Measurements from ENCODE around the gene FYCO1.
"Not testable (repeated sequence)": the region's sequence is repeated elsewhere in the genome, so short reads cannot be mapped to it uniquely, and the experiment has no call there.

Gene FYCO1

DNA sequence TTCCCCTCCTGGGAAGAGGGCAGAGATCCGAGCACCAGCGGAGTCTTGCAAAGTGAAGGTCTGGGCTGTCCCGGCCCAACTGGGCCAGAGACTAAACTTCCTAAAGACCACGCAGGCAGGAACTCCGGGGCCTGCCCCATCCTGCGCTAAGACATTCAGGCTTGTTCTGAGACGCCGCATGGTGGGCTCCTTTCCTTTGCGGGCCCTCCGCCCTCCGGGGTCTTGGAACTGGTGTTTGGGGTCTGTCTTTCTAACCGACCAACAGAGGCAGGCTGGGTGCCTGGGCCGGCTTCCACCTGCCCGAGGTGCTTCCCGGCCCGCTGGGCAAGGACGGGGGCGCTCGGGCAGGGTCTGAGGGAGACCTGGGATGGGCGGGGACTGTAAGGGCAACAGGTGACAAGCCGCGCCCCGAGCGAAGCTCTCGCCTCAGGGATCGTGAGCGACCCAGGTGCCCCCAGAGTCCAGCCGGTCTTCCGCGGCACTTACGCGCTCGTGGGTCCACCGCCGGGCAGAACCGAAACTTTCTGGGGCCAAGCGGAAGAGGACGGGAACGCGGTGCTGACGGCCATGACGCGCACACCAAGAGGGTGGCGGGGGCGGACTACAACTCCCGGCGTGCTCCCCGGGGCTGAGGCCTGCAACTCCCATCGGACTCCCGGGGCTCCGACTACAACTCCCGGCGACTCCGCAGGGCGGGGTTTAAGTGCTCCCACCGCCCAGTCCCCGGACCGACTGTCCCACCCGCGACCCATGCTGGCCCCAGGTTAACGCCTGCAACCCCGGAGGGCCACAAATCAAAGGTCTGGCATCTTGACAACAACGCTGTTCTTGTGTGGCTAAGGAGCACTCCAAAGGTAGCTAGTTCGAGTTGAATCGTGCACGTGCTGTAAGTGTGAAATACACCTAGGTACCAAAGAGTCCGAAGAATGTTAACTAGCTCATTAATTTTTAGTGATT, at the start of gene FYCO1:
Gene FYCO1, minus strand, starts transcription at position 589 of the 957 bp plus-strand sequence. CDS start 10,914 bp downstream, outside the sequence.
- H3K4me3 ChIP-seq (ENCODE audit: low read length): peak within 1 kb of the TSS; percentile 94
- no peaks in the 10 kb centered on the region for H3K27me3 ChIP-seq (ENCODE audit: control insufficient read depth, insufficient read depth, low read length)
- H3K36me3 ChIP-seq (ENCODE audit: control insufficient read depth, insufficient read depth, low read length): no peaks in the 10 kb centered on the region
- H3K4me1 ChIP-seq (ENCODE audit: control insufficient read depth, insufficient read depth, low read length): peaks cover 17% of the 10 kb centered on the region
- H3K9ac ChIP-seq (ENCODE audit: low read length): peak within 1 kb of the TSS; percentile 87
- peak within 1 kb of the TSS; percentile 91 for H3K27ac ChIP-seq (ENCODE audit: low read depth, low read length)

- Histone ChIP-seq H3K9ac (ENCODE audit: low read length) (no peak overlapping the region), H3K4me1 (ENCODE audit: control insufficient read depth, insufficient read depth, low read length) (no peaks in the 10 kb centered on the region), H3K4me3 (ENCODE audit: low read length) (no peak overlapping the region), H3K36me3 (ENCODE audit: control insufficient read depth, insufficient read depth, low read length) (no peaks in the 10 kb centered on the region), H3K27ac (ENCODE audit: low read depth, low read length) (no peak overlapping the region), H3K27me3 (ENCODE audit: control insufficient read depth, insufficient read depth, low read length) (no peaks in the 10 kb centered on the region)
These were observed 43.3 kb upstream of the FYCO1 start for GRCh38 chr3:46038916-46039315.

DNA sequence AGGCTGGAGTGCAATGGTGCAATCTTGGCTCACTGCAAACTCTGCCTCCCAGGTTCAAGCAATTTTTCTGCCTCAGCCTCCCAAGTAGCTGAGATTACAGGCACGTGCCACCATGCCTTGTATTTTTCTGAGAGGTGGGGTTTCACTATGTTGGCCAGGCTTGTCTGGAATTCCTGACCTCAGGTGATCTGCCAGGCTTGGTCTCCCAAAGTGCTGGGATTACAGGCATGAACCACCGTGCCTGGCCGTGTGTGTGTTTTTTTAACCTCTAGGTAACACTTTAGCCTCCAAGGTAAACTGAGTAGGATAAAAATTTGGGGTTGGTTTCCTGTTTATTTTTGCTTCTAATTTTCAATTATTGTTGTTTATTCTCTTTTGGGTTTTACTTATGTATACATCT, 42.4 kb upstream of the FYCO1 start:
- H3K9ac ChIP-seq (ENCODE audit: low read length): not testable (repeated sequence)

GRCh38 chr3:46036191-46036590, 40.6 kb upstream of the FYCO1 start:
- no peaks in the 10 kb centered on the region for H3K27me3 ChIP-seq (ENCODE audit: control insufficient read depth, insufficient read depth, low read length)

More for the DNA sequence above, 42.4 kb upstream of the FYCO1 start:
- H3K27ac ChIP-seq (ENCODE audit: low read depth, low read length); H3K27me3 ChIP-seq (ENCODE audit: control insufficient read depth, insufficient read depth, low read length); H3K36me3 ChIP-seq (ENCODE audit: control insufficient read depth, insufficient read depth, low read length); H3K4me1 ChIP-seq (ENCODE audit: control insufficient read depth, insufficient read depth, low read length); H3K4me3 ChIP-seq (ENCODE audit: low read length): not testable (repeated sequence)

DNA sequence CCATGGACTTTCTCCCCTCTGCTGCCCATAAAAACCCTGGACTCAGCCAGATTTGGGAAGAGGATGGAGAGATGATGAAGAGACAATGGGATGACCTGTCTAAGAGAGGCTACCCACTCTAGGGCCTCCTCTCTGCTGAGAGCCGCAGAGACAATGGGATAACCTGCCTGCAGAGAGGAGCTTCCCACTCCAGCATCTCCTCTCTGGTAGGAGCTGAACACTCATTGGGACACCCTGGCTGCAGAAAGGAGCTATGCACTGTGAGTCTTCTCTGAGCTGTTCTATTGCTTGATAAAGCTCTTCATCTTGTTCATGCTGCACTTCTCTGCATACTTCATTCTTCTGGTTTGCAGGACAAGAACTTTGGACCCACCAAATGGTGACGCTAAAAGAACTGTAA, 36.1 kb upstream of the FYCO1 start:
- no peak overlapping the region for H3K9ac ChIP-seq (ENCODE audit: low read length)

More at GRCh38 chr3:46036191-46036590, 40.6 kb upstream of the FYCO1 start:
- no peak overlapping the region for H3K4me3 ChIP-seq (ENCODE audit: low read length)
- no peaks in the 10 kb centered on the region for H3K36me3 ChIP-seq (ENCODE audit: control insufficient read depth, insufficient read depth, low read length)
- H3K4me1 ChIP-seq (ENCODE audit: control insufficient read depth, insufficient read depth, low read length): no peaks in the 10 kb centered on the region
- H3K27ac ChIP-seq (ENCODE audit: low read depth, low read length): no peak overlapping the region
- H3K9ac ChIP-seq (ENCODE audit: low read length): no peak overlapping the region

DNA sequence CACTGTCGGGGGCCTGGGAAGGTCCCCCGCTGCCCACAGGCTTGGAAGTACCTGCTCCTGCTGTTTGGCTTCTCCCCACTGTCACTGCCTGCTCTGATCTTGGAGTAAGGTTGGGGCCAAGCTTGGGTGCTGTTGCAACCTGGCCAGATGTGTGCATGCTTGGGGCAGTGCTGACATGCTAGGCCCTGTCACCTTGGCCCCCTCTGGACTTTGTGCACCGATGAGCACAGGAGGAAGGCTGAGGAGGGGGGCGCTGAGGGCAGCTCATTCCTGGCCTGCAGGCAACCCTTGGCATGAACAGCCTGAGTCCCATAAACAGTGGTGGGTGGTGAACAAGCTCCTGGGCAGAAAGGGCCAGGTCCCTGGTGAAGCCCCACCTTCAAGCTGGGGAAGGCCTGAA, 35.6 kb upstream of the FYCO1 start:
- Histone ChIP-seq H3K36me3 (ENCODE audit: control insufficient read depth, insufficient read depth, low read length) (no peaks in the 10 kb centered on the region), H3K4me1 (ENCODE audit: control insufficient read depth, insufficient read depth, low read length) (no peaks in the 10 kb centered on the region), H3K27me3 (ENCODE audit: control insufficient read depth, insufficient read depth, low read length) (no peaks in the 10 kb centered on the region), H3K9ac (ENCODE audit: low read length) (no peak overlapping the region), H3K4me3 (ENCODE audit: low read length) (no peak overlapping the region), H3K27ac (ENCODE audit: low read depth, low read length) (no peak overlapping the region)

More for the DNA sequence above, 36.1 kb upstream of the FYCO1 start:
- Histone ChIP-seq H3K36me3 (ENCODE audit: control insufficient read depth, insufficient read depth, low read length) (no peaks in the 10 kb centered on the region), H3K4me1 (ENCODE audit: control insufficient read depth, insufficient read depth, low read length) (no peaks in the 10 kb centered on the region), H3K27ac (ENCODE audit: low read depth, low read length) (no peak overlapping the region), H3K27me3 (ENCODE audit: control insufficient read depth, insufficient read depth, low read length) (no peaks in the 10 kb centered on the region), H3K4me3 (ENCODE audit: low read length) (no peak overlapping the region)

GRCh38 chr3:46030626-46031025, 35.0 kb upstream of the FYCO1 start:
- H3K4me1 ChIP-seq (ENCODE audit: control insufficient read depth, insufficient read depth, low read length): no peaks in the 10 kb centered on the region
- no peak overlapping the region for H3K9ac ChIP-seq (ENCODE audit: low read length)
- H3K27me3 ChIP-seq (ENCODE audit: control insufficient read depth, insufficient read depth, low read length): no peaks in the 10 kb centered on the region
- H3K36me3 ChIP-seq (ENCODE audit: control insufficient read depth, insufficient read depth, low read length): no peaks in the 10 kb centered on the region
- H3K4me3 ChIP-seq (ENCODE audit: low read length): no peak overlapping the region
- no peak overlapping the region for H3K27ac ChIP-seq (ENCODE audit: low read depth, low read length)

DNA sequence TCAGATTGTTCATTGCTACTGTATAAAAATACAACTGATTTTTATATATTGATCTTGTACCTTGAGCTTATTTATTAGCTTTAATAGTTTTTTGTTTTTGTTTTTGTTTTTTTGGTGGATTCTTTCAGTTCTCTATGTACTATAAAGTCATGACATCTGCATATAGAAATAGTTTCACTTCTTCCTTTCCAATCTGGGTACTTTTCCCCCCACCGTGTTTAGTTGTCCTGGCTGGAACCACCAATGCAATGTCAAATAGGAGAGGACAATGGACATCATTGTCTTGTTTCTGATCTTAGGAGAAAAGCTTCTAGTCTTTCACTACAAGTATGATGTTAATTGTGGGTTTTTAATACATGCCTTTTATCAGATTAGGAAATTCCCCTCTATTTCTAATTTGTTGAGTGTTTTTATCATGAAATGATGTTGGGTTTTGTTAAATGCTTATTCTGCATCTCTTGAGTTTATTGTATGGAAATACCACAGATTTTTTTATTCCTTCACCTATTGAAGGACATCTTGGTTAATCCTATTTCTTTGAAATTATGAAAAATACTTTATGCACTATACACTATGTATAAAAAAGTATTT, 34.4 kb upstream of the FYCO1 start:
- H3K27ac ChIP-seq (ENCODE audit: low read depth, low read length): no peak overlapping the region
- H3K27me3 ChIP-seq (ENCODE audit: control insufficient read depth, insufficient read depth, low read length): no peaks in the 10 kb centered on the region
- no peaks in the 10 kb centered on the region for H3K4me1 ChIP-seq (ENCODE audit: control insufficient read depth, insufficient read depth, low read length)
- H3K36me3 ChIP-seq (ENCODE audit: control insufficient read depth, insufficient read depth, low read length): no peaks in the 10 kb centered on the region
- no peak overlapping the region for H3K4me3 ChIP-seq (ENCODE audit: low read length)
- H3K9ac ChIP-seq (ENCODE audit: low read length): no peak overlapping the region

GRCh38 chr3:46027736-46028397, 32.2 kb upstream of the FYCO1 start:
- Histone ChIP-seq H3K27ac (ENCODE audit: low read depth, low read length) (no peak overlapping the region), H3K36me3 (ENCODE audit: control insufficient read depth, insufficient read depth, low read length) (no peaks in the 10 kb centered on the region), H3K9ac (ENCODE audit: low read length) (no peak overlapping the region), H3K4me1 (ENCODE audit: control insufficient read depth, insufficient read depth, low read length) (no peaks in the 10 kb centered on the region), H3K27me3 (ENCODE audit: control insufficient read depth, insufficient read depth, low read length) (no peaks in the 10 kb centered on the region), H3K4me3 (ENCODE audit: low read length) (no peak overlapping the region)

- no peaks in the 10 kb centered on the region for H3K27me3 ChIP-seq (ENCODE audit: control insufficient read depth, insufficient read depth, low read length)
- no peak within 1 kb of the TSS for H3K27ac ChIP-seq (ENCODE audit: low read depth, low read length)
- no peaks in the 10 kb centered on the region for H3K4me1 ChIP-seq (ENCODE audit: control insufficient read depth, insufficient read depth, low read length)
- H3K9ac ChIP-seq (ENCODE audit: low read length): no peak within 1 kb of the TSS
- no peak within 1 kb of the TSS for H3K4me3 ChIP-seq (ENCODE audit: low read length)
- no peaks in the 10 kb centered on the region for H3K36me3 ChIP-seq (ENCODE audit: control insufficient read depth, insufficient read depth, low read length)
These were observed 31.5 kb upstream of the FYCO1 start, which contains the start of gene XCR1 for GRCh38 chr3:46027021-46027705. TSS of gene XCR1 (minus strand) at chr3:46027483. CDS start at chr3:46021947, 5,536 bp downstream.

DNA sequence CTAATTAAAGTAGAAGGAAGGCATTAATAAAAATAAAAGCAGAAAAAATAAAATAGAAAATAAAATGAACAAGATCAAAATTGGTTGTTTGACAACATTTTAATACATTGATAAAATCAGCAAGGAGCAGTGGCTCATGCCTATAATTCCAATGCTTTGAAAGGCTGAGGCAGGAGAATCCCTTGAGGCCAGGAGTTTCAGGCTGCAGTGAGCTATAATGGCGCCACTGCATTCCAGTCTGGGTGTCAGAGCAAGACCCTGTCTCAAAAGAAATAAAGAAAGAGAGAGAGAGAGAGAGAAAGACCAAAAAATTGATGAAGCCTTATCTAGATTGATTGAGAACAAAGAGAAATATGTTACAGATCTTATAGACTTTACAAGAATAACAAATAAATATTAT, 29.5 kb upstream of the FYCO1 start:
- Histone ChIP-seq H3K27ac (ENCODE audit: low read depth, low read length) (no peak overlapping the region), H3K36me3 (ENCODE audit: control insufficient read depth, insufficient read depth, low read length) (no peaks in the 10 kb centered on the region), H3K27me3 (ENCODE audit: control insufficient read depth, insufficient read depth, low read length) (no peaks in the 10 kb centered on the region), H3K4me1 (ENCODE audit: control insufficient read depth, insufficient read depth, low read length) (no peaks in the 10 kb centered on the region), H3K9ac (ENCODE audit: low read length) (no peak overlapping the region), H3K4me3 (ENCODE audit: low read length) (no peak overlapping the region)

- Histone ChIP-seq H3K9ac (ENCODE audit: low read length) (no peak overlapping the region), H3K4me3 (ENCODE audit: low read length) (no peak overlapping the region), H3K36me3 (ENCODE audit: control insufficient read depth, insufficient read depth, low read length) (no peaks in the 10 kb centered on the region), H3K4me1 (ENCODE audit: control insufficient read depth, insufficient read depth, low read length) (no peaks in the 10 kb centered on the region), H3K27ac (ENCODE audit: low read depth, low read length) (no peak overlapping the region), H3K27me3 (ENCODE audit: control insufficient read depth, insufficient read depth, low read length) (no peaks in the 10 kb centered on the region)
These were observed 28.5 kb upstream of the FYCO1 start for GRCh38 chr3:46024131-46024530.
